ENCODE measurements around the gene EPG5.
"Not testable (repeated sequence)": the region's sequence is repeated elsewhere in the genome, so short reads cannot be mapped to it uniquely, and the experiment has no call there.

EPG5 gene

DNA sequence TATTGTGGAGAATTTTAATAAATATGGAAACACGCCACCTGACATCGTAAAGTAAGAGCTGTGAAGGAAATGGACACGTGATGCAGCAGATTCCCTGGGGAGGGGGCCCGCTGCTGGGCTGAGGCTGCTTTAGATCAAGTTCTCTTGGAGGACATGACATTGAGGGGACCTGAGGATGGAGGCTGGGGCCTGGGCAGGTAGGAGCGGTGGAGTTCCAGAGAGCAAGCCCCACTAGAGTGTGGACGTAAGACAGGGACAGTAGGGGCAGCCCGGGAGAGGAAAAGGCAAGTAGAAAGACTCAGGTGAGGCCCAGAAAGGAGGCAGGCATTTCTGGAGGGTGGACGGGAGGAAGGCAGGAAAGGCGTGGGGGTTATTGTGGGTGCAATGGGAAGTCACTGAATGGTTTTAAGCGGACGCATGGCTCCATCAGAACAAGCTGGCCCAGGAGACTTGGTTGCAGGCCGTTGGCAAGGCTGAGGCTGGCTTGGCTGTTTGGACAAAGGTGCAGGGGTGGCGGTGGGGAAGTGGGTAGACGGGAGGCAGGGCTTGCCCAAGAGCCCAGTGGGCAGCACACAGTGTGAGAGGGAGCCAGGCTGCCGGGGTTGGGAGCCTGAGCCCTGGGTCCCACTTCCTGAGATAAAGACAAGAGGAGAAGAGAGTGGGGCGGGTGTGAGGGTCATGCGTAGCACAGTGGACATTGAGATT is 125.9 kb downstream of the EPG5 start:
- DNase-seq (ENCODE audit: insufficient read length, low spot score): no peak

DNA sequence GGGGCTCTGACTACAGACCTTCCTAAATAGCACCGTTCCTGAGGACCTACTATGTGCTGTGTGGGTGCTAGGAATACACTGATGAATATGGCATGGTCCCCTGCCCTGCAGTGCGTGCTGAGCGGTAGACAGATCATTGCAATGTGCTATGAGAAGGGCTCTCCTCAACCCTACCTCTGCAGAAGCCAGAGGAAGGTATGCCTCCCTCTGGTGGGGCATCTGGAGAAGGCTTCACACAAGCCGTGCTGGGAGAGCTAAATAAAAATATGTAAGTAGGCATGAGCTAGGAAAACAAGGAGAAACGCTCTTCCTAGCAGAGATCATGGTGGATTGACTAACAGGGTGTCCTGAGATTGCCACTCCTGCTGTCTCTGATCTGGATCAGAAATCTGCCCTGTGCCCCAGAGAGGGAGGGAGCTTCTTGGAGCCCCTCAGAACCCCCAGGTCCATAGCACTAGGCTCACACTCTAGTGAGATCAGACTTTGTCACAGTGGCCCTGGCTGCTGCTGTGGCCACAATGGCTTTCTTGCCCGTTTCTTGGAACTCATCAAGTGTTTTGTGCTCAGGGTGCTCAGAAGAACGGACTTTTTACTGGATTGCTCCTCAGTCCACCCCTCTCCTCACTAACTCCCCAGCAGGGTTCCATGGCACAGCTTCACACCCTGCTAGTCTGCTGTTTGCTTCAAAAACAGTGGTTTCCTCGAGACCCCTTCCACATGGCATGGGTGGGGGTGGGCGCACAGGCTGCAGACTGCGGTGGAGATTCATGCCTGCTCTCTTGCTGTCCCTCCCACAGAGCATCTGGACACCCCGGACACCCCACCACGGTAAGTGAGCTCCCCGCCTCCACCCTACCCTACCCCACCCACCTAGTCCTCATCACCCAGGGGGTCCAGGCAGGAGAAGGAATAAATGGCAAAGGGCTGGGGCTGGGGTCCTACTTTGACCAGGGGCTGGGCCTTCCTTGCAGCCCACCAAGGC is 127.4 kb downstream of the EPG5 start:
- no peak for FAIRE-seq

More for the DNA sequence above, 125.9 kb downstream of the EPG5 start:
- no peak for FAIRE-seq

DNA sequence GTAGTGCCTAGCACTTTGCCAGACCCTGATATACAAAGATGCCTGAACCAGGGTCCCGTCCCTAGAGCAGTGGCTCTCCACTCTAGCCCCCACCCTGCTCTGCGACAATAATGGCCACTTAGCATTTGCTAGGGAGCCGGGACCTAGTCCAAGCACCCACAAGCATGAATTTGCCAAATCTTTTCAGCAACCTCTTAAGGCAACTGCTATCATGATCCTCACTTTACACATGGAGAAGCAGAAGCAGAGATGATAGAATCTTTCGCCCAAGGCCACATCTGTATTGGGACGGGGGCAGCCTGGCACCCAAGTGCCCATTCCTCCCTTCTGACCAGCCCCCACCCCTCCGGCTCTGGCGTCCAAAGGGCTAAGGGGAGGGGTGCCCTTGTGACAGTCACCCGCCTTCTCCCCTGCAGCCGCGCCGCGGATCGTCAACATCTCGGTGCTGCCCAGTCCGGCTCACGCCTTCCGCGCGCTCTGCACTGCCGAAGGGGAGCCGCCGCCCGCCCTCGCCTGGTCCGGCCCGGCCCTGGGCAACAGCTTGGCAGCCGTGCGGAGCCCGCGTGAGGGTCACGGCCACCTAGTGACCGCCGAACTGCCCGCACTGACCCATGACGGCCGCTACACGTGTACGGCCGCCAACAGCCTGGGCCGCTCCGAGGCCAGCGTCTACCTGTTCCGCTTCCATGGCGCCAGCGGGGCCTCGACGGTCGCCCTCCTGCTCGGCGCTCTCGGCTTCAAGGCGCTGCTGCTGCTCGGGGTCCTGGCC is 128.6 kb downstream of the EPG5 start:
- FAIRE-seq (no peak), DNase-seq (ENCODE audit: insufficient read length, low spot score) (no peak)

More for the DNA sequence above, 127.4 kb downstream of the EPG5 start:
- peak; percentile 42 for DNase-seq (ENCODE audit: insufficient read length, low spot score)

DNA sequence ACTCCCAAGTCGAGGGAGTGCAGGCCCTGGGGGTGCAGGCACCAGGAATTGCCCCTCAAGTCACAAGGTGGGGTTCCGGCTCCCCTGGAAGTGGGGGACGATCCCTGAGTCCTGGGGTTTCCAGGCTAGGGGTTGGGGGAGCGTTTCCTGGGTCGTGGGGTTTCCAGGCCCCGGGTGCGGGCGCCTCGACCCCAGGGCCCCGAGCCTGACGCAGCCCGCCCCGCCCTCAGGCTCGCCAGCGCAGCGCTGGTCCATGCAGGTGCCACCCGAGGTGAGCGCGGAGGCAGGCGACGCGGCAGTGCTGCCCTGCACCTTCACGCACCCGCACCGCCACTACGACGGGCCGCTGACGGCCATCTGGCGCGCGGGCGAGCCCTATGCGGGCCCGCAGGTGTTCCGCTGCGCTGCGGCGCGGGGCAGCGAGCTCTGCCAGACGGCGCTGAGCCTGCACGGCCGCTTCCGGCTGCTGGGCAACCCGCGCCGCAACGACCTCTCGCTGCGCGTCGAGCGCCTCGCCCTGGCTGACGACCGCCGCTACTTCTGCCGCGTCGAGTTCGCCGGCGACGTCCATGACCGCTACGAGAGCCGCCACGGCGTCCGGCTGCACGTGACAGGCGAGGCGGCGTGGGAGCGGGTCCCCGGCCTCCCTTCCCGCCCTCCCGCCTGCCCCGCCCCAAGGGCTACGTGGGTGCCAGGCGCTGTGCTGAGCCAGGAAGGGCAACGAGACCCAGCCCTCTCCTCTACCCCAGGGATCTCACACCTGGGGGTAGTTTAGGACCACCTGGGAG is 129.7 kb downstream of the EPG5 start:
- no peak for FAIRE-seq
- DNase-seq (ENCODE audit: insufficient read length, low spot score): no peak

DNA sequence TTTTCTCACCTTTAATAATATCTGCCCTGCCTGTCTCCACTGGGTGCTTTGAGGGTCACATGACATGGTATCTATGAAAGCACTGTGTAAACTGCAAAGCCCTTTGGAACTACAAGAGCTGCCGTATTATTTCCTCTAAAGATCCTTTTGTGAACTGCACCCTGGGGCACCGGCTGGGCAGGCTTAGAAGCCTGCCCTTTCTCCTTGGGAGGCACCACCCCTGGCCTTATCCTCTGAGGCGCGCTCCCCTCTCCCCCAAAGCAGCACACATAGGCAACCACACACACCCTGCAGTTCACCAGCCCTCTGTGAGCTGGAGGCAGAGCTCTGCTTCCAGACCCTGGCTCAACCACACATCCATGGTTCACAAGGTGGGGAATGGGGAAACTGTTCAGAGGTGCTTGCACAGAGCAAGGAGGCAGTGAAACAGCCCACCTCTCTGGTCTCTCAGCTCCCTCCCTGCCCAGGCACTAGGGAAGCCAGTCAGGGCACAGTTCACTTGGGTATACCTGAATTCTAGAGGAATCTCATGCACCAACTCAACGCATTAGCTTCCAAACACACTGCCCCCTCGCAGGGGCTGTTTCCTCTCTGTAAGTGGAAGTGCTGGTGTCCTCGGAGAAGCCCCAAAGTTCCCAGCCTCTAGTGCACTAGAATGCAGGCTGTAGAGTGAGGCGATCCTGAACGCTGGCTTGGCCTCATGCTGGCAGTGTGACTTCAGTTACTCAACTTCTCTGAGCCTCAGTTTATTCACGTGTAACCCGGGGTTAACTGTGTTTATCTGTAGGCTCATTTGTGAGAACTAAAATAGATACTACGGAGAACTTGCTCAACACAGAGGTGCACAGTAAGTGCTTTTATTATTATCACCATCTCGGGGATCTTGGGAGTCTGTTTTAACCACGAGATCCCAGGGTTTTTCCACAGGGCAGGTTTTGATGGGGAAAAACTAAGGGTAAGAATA is 130.6 kb downstream of the EPG5 start:
- FAIRE-seq (no peak), DNase-seq (ENCODE audit: insufficient read length, low spot score) (no peak)

DNA sequence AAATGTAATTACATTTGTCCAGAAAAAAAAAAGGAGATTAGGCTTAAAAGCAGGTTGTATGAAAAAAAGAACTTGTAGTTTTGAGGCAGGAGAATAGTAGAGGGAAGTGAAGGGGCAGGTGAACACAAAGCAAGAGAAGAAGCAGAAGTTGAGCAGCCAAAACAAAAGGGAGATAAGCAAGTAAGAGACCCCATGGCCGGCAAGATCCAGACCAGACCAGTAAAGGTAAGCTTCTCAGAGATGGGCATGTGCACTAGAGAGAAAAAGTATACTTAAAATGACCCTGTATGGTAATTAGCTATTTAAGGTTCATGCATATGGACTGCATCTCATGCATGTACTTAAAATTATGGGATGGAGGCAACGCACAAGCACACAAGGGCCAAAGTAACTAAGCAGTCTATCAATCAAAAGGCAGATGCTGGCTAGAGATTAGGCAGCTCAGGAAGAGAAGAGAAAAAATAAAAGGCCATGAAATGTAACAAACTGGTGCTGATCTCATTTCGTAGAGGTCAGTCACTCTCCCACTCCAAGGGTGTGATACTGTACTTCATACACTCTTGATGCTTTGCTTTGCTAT is 132.0 kb downstream of the EPG5 start:
- DNase-seq (ENCODE audit: insufficient read length, low spot score): no peak
- no peak for FAIRE-seq

DNA sequence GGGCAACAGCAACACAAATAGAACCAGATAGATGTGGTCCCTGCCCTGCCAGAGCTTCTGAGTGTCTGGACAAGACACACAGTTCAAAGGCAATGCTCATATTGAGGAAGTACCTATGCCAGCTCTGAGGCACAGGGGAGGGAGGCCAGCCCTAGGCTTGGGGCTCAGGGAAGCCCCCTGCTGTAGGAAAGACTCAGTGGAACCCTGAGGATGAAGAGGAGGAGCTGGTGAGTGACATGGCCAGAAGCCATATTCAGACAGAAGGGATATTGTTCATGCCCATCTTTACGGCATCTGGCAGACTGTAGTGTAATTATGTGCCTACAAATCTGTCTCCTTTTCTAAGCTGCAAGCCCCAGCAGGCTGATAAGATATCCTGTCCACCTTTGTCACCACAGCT is 132.8 kb downstream of the EPG5 start:
- DNase-seq (ENCODE audit: insufficient read length, low spot score): no peak

DNA sequence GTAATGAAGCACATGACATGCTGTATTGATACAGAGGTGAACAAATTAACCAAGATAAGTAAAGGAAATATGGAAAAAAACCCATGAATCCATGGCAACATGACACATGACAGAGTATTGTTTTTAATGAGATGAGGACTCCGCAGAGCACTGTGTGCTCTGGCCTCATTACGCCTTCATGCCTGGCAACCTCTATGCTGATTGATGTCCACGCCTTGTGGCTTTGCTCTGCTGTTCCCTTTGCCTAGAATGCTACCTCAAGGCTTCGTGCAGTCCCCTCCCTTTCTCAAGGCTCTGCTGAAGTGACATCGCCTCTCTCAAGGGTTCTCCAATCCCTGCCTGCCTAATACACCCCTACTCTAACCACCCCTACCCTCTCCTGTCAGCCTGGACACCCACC is 133.3 kb downstream of the EPG5 start:
- DNase-seq (ENCODE audit: insufficient read length, low spot score) (no peak), FAIRE-seq (no peak)

More for the DNA sequence above, 132.8 kb downstream of the EPG5 start:
- FAIRE-seq: no peak

DNA sequence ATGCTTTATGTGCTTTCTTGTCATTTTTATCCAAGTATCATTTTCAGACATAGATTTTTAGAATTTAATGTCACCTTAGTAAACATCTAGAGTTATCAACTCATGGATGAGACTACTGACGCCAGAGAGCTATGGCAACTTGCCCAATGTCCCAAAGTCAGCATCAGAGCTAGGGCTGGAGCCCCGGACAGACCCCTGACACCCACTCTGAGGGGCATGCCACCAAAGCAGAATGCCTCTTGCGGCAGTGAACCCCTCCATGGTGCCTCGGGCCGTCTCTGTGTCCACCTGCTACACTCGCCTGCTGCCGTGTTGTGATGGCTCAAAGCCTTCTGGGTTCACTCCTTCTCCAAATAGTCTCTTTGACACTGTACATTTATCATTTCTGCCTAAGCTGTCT is 136.2 kb downstream of the EPG5 start:
- DNase-seq (ENCODE audit: insufficient read length, low spot score) (no peak), FAIRE-seq (no peak)

DNA sequence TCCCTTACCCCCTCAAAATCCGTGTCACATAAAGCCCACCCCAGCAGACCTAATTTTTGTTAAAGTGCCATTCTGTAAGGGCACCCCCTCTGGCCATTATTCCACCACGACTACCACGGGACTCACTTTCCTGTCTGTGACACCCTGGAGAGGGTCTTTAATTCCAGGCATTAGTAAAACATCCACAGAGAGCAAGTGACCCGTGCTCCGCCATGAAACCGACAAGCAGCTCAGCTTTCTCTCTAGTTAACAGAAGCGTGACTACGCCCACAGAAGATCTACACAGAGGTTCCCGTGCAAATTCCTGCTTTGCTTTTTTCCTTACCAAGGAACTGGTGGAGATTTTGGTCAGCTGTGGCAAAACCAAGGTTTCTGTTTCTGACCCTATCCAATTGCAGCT is 137.3 kb downstream of the EPG5 start:
- DNase-seq (ENCODE audit: insufficient read length, low spot score): no peak
- FAIRE-seq: no peak

DNA sequence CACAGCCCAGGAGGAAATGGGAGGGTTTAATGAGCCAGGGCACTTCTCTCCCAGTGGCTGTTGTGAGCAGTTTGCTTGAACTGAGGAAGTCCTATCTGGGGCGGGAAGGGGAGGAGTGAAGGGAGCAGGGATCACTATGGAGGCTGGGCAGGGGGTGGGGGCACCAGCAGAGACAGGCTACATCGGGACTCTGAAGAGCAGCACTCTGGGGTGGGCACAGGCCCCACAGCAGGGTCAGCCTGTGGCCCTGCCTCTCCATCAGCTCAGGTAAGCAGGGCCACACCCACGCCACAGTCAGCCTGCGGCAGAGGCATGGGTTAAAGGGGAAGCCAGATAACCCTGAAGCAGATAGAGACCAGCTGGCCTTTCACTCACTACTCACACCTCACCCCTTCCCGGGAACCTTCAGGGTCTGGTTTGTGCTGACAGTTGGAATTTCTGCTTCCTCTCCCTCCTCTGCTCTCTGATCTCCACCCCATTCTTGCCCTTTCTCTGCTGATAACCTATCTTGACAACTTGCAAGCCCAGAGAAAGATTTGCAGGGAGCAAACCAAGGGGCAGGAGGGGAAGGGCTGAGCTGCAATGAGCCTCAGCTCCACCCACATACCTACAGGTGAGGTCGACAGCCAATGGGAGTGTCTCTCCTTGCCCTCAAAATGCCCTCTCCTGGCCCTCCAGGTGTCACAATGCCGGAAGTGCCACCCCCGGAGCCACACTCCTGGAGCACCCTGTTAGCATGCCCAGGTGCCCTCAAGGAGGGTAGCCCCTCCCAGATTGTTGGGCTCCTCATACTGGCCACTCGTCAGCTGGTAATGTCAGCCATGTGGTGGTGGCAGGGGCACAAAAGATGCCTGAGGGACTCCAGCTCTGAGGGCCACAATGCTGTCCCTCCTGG is 138.0 kb downstream of the EPG5 start:
- FAIRE-seq (no peak), DNase-seq (ENCODE audit: insufficient read length, low spot score) (no peak)

DNA sequence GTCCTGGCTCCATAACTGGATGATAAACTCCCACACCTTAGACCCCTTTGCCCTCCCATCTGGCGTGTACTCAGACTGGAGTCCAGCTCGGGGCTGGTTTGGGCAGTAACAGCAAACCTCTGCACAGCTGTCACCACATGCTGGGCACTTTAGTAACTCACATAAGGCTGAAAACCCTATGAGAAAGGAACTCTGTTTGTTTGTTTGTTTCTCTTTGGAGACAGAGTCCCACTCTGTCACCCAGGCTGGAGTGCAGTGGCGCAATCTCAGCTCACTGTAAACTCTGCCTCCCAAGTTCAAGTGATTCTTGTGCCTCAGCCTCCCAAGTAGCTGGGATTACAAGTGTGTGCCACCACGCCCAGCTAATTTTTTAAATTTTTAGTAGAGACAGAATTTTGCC is 140.4 kb downstream of the EPG5 start:
- not testable (repeated sequence) for DNase-seq (ENCODE audit: insufficient read length, low spot score); FAIRE-seq

DNA sequence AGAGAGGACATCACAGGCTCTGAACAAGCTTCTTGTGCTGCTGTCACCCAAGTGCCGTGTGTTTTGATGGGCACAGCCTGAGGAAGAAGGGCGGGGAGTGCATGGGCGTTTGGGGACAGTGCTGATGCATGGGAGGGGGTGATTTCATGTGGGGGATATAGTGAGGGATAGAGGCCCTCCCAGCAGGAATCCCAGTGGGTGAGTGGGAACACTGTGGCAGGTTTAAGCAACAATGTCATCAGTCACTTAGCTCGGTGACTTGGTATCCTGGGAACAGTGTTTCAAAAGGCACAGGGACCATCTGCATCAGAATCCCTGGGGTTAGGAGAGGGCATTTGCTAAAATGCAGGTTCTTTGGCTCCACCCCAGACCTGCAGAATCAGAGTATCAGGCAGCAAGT is 141.0 kb downstream of the EPG5 start:
- DNase-seq (ENCODE audit: insufficient read length, low spot score) (no peak), FAIRE-seq (no peak)

DNA sequence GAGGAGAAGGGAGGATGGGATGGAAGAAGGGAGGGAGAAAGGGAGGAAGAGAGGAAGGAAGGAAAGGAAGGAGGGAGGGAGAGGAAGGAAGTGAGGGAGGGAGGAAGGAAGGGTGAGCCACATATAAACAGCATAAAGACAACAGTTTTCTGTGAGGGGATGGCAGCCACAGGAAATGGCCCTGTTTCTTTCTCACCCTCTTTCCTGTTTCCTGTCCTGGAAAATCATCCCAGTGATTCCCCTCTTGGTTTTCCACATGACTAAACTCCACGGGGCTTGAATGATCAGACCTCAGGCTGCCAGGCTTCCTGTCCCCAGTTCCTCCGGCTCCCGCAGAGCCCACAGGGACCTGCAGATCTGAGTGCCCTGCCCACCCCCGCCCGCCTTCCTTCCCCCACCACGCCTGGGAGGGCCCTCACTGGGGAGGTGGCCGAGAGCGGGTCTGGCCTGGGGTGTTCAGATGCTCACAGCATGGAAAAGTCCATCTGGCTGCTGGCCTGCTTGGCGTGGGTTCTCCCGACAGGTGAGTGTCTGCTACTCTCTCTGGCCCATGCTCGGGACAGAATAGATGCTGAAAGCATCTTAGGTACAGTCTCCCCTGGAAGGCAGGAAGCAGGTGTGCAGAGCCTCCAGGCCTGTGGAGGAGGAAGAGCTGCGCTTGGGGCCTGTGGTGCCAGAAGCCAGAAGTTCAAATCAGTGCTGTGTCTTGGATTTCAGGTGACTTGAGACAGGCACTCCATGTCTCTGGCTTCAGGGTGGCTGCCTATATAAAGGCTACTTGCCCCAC is 141.7 kb downstream of the EPG5 start, which contains the start of gene SIGLEC15:
Gene SIGLEC15 (plus strand): TSS at position 418 of the 787 bp plus-strand sequence. CDS start 54 bp downstream, at position 472.
- no peak for DNase-seq (ENCODE audit: insufficient read length, low spot score)
- FAIRE-seq: no peak

DNA sequence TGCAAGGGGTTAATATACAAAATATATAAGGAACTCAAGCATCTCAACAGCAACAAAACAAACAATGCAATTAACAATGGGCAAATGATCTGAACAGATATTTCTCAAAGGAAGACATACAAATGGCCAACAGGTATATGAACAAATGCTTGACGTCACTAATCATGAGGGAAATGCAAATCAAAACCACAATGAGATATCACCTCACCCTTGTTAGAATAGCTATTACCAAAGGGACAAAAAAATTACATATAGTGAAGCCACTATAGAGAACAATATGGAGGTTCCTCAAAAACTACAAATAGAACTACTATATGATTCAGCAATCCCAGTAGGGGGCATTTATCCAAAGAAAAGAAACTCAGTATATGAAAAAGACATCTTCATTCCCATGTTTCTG is 145.4 kb downstream of the EPG5 start:
- DNase-seq (ENCODE audit: insufficient read length, low spot score) (no peak), FAIRE-seq (no peak)

DNA sequence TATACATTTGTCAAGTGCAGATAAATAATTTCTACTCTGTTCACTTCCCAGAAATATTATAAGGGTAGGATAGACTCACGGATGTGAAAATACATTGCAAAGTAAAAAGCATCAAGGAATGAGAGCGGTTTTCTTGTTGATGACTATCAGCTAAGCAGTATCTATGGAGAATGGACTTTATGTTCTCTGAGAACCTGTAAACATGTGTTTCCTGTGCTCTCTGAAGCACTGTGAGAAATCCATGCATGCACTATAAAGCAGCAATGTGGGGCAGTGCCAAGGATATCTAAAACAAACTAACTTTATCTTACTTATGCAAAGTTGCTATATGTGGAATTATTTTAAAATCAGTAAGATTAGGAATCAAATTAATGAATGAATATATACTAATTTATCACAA is 146.1 kb downstream of the EPG5 start:
- DNase-seq (ENCODE audit: insufficient read length, low spot score): no peak
- no peak for FAIRE-seq
